Suprapubic skin (tissue), 4 donors: ENCODE measurements around the gene SLC12A3. TPM values are rescaled to one million over a fixed set of nuclear protein-coding genes. Genes with fewer than 3 reads are reported as not detected.

Experiments used
- DNase-seq, 2 donors: peaks; one replicate each; pipeline ENCODE4 v3.0.0-alpha.2; 2019; ENCODE audit warnings: low spot score in 2 of 2
- H3K27ac ChIP-seq: fragments of 200-600 bp; sonication (generic); one replicate; pipeline ENCODE4 v1.5.1; 2019
- H3K27me3 ChIP-seq: fragments of 200-600 bp; sonication (generic); one replicate; pipeline ENCODE4 v1.5.1; 2019
- H3K36me3 ChIP-seq: fragments of 200-600 bp; sonication (generic); one replicate; pipeline ENCODE4 v1.5.1; 2019
- H3K4me1 ChIP-seq: fragments of 200-600 bp; sonication (generic); one replicate; pipeline ENCODE4 v1.5.1; 2019
- H3K4me3 ChIP-seq: fragments of 200-600 bp; sonication (generic); one replicate; pipeline ENCODE4 v1.5.1; 2019; ENCODE audit warnings: mild to moderate bottlenecking
- H3K9me3 ChIP-seq: fragments of 200-600 bp; sonication (generic); one replicate; pipeline ENCODE4 v1.5.1; 2019
- EP300 ChIP-seq: sonication (generic); formaldehyde crosslinking; IDR thresholded peaks from one replicate; pipeline ENCODE4 v1.6.1; 2017; ENCODE audit warnings: antibody characterized with exemption
- POLR2A ChIP-seq, 2 donors: fragments of 450-650 bp; IDR thresholded peaks; one replicate each; pipeline ENCODE4 v1.6.1; 2017; ENCODE audit warnings: antibody characterized with exemption in 2 of 2, mild to moderate bottlenecking in 2 of 2, moderate library complexity in 2 of 2
- POLR2AphosphoS5 ChIP-seq, 3 donors: sonication (generic); formaldehyde crosslinking; IDR thresholded peaks; one replicate each; pipeline ENCODE4 v1.6.1; 2017; ENCODE audit warnings: antibody characterized with exemption in 3 of 3
- WGBS: methylation state at CpG from one replicate; pipeline ENCODE4 v1.1.5; 2018; 5-methylcytosine and 5-hydroxymethylcytosine counted together
- total RNA-seq, 4 donors: library from RNA; depleted of rRNA; stranded (reverse); fragments of >200 nt; gene quantifications; one replicate each; pipeline ENCODE4 v1.1.0, GENCODE V29; 2016
- TF ChIP-seq, protein P1 (sequence below), 2 donors: fragments of 200-600 bp in 1 of 2; fragments of 450-650 bp in 1 of 2; sonication (generic) in 1 of 2; IDR thresholded peaks; one replicate each; pipeline ENCODE4 v1.5.1; 2016 to 2019; ENCODE audit warnings: antibody characterized with exemption in 2 of 2, mild to moderate bottlenecking in 1 of 2, moderate library complexity in 1 of 2

The SLC12A3 gene
- total RNA-seq, 4 donors from 2014 or later, result 0.13 TPM; not detected in 3

GRCh38 chr16:56894331-56894917 is 29.4 kb downstream of the SLC12A3 start:
- H3K4me3 ChIP-seq, result no peak overlapping the region
- no peak for DNase-seq
- no peaks in the 10 kb centered on the region for H3K4me1 ChIP-seq
- no peaks in the 10 kb centered on the region for H3K36me3 ChIP-seq
- H3K9me3 ChIP-seq, result no peaks in the 10 kb centered on the region
- no peaks in the 10 kb centered on the region for H3K27me3 ChIP-seq
- no peak overlapping the region for H3K27ac ChIP-seq
- WGBS, result 93% methylated on average over 12 of the region's 12 CpGs
- no peak for TF ChIP-seq POLR2A (IDR thresholded peaks at IDR 0.05)
- no peak for TF ChIP-seq POLR2AphosphoS5 (IDR thresholded peaks at IDR 0.05)
- TF ChIP-seq, protein P1, sequence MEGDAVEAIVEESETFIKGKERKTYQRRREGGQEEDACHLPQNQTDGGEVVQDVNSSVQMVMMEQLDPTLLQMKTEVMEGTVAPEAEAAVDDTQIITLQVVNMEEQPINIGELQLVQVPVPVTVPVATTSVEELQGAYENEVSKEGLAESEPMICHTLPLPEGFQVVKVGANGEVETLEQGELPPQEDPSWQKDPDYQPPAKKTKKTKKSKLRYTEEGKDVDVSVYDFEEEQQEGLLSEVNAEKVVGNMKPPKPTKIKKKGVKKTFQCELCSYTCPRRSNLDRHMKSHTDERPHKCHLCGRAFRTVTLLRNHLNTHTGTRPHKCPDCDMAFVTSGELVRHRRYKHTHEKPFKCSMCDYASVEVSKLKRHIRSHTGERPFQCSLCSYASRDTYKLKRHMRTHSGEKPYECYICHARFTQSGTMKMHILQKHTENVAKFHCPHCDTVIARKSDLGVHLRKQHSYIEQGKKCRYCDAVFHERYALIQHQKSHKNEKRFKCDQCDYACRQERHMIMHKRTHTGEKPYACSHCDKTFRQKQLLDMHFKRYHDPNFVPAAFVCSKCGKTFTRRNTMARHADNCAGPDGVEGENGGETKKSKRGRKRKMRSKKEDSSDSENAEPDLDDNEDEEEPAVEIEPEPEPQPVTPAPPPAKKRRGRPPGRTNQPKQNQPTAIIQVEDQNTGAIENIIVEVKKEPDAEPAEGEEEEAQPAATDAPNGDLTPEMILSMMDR (IDR thresholded peaks at IDR 0.05), result no peak
- no peak for TF ChIP-seq EP300

- Histone ChIP-seq H3K27me3 (no peaks in the 10 kb centered on the region), H3K4me3 (no peak overlapping the region), H3K27ac (no peak overlapping the region), H3K4me1 (no peaks in the 10 kb centered on the region), H3K36me3 (no peaks in the 10 kb centered on the region), H3K9me3 (no peaks in the 10 kb centered on the region)
- 90% methylated on average over 4 of the region's 4 CpGs for WGBS
- DNase-seq, result no peak
- TF ChIP-seq EP300, result no peak
- TF ChIP-seq, protein P1 (IDR thresholded peaks at IDR 0.05), result no peak
- TF ChIP-seq POLR2AphosphoS5 (IDR thresholded peaks at IDR 0.05), result no peak
Measured at GRCh38 chr16:56895813-56896212, 30.8 kb downstream of the SLC12A3 start.

DNA sequence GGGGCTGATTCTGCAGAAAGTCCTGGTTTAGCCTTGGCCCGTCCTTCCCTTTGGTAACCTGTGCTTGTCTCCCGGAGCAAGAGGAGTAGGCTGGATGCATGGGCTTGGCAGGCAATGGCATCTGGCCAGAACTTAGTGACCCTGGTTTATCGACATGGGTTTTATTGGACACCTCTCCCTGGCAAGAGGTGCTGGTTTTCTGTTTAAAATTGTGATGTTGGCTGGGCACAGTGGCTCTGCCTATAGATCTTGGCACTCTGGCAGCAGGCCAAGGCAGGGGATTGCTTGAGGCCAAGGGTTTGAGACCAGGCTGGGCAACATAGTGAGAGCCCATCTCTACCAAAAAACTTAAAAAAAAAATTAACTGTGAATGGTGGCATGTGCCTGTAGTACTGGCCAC is 31.2 kb downstream of the SLC12A3 start:
- Histone ChIP-seq H3K9me3 (no peaks in the 10 kb centered on the region), H3K27ac (no peak overlapping the region), H3K4me1 (no peaks in the 10 kb centered on the region), H3K27me3 (no peaks in the 10 kb centered on the region), H3K4me3 (no peak overlapping the region), H3K36me3 (no peaks in the 10 kb centered on the region)
- TF ChIP-seq EP300 (no peak), POLR2AphosphoS5 (IDR thresholded peaks at IDR 0.05) (no peak), POLR2A (IDR thresholded peaks at IDR 0.05) (no peak)
- TF ChIP-seq, protein P1 (IDR thresholded peaks at IDR 0.05), result no peak
- 67% methylated on average over 2 of the region's 3 CpGs for whole genome bisulfite sequencing
- DNase-seq, result no peak

DNA sequence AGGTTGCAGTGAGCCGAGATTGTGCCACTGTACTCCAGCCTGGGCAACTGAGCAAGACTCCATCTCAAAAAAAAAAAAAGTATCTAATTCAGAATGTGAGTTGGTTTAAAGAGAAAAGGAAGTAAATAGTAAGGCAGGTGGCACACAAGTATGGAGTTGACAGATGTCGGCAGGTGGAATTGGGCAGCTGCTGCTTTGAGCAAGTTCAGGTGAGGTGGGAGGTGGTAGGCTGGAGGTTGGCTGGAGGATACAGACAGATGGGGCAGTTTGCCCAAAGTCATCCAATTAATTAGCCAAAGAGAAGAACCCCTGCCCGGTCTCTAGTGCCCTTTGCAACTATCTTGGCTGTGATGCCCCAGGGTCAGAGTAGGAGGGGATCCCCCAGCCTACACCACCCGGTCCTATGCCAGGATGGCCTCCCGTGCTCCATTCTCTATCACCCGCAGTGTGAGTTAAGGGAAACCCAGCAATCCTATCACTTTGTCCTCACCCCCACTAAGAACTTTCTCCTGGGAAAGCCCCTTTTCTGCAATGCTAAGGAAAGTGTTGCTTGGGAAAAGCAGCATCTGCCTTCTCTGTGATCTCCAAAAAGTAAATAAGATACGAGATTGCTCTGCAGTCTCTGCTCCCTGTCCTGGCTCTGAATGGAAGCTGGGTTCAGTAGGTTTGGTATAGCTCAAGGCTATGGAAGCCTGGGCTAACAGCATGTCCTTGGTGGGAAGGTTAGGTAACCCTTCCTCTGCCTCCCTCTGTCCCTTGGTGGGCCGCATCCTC is 32.2 kb downstream of the SLC12A3 start:
- 81% methylated on average over 8 of the region's 8 CpGs for WGBS
- DNase-seq, result no peak
- Histone ChIP-seq H3K27me3 (no peaks in the 10 kb centered on the region), H3K4me1 (no peaks in the 10 kb centered on the region), H3K27ac (no peak overlapping the region), H3K36me3 (no peaks in the 10 kb centered on the region), H3K4me3 (no peak overlapping the region), H3K9me3 (no peaks in the 10 kb centered on the region)
- TF ChIP-seq EP300 (no peak), POLR2AphosphoS5 (IDR thresholded peaks at IDR 0.05) (no peak), POLR2A (IDR thresholded peaks at IDR 0.05) (no peak)
- TF ChIP-seq, protein P1 (IDR thresholded peaks at IDR 0.05), result no peak

- no peak for TF ChIP-seq POLR2A (IDR thresholded peaks at IDR 0.05)
- TF ChIP-seq, protein P1 (IDR thresholded peaks at IDR 0.05), result no peak
- TF ChIP-seq POLR2AphosphoS5 (IDR thresholded peaks at IDR 0.05), result no peak
- TF ChIP-seq EP300, result no peak
- H3K9me3 ChIP-seq, result no peaks in the 10 kb centered on the region
Measured at GRCh38 chr16:56898847-56899246, 33.8 kb downstream of the SLC12A3 start.

More at GRCh38 chr16:56898847-56899246, 33.8 kb downstream of the SLC12A3 start:
- Histone ChIP-seq H3K27ac (no peak overlapping the region), H3K4me1 (no peaks in the 10 kb centered on the region), H3K36me3 (no peaks in the 10 kb centered on the region), H3K27me3 (no peaks in the 10 kb centered on the region), H3K4me3 (no peak overlapping the region)
- DNase-seq, result no peak
- 87% methylated on average over 8 of the region's 8 CpGs for WGBS
